ENCODE data around the gene CALY. TPM values are rescaled to one million over a fixed set of nuclear protein-coding genes. Genes with fewer than 3 reads are reported as not detected.

Gene CALY
- polyA plus RNA-seq, 1 of the 3 experiments (the other 2 are of a cell fraction): 3.3 TPM

- H3K36me3 ChIP-seq (replicated peaks in 1 of 2; ENCODE audit: control insufficient read depth in 1 of 2, insufficient read depth in 2 of 2, low read length in 1 of 2): no peaks in the 10 kb centered on the region
- no peaks in the 10 kb centered on the region for H3K79me2 ChIP-seq (ENCODE audit: insufficient read depth)
- ChIA-PET CTCF (no interaction called here), POLR2A (no interaction called here)
- H3F3A ChIP-seq (replicated peaks; ENCODE audit: insufficient read depth): no peaks in the 10 kb centered on the region
- peaks cover 0 to 10% of the 10 kb centered on the region in 2 experiments; a peak in 2 of 4 replicates for H3K4me1 ChIP-seq (ENCODE audit: control insufficient read depth in 1 of 2, insufficient read depth in 2 of 2, low read depth in 1 of 2, low read length in 1 of 2)
- no peaks in the 10 kb centered on the region for H4K20me1 ChIP-seq (ENCODE audit: insufficient read depth)
- TF ChIP-seq, protein P1, sequence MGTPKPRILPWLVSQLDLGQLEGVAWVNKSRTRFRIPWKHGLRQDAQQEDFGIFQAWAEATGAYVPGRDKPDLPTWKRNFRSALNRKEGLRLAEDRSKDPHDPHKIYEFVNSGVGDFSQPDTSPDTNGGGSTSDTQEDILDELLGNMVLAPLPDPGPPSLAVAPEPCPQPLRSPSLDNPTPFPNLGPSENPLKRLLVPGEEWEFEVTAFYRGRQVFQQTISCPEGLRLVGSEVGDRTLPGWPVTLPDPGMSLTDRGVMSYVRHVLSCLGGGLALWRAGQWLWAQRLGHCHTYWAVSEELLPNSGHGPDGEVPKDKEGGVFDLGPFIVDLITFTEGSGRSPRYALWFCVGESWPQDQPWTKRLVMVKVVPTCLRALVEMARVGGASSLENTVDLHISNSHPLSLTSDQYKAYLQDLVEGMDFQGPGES (IDR thresholded peaks at IDR 0.05; ENCODE audit: low read depth, low read length): no peak
- no peak for TF ChIP-seq RCOR1 (IDR thresholded peaks at IDR 0.05; ENCODE audit: low read length)
- H2AFZ ChIP-seq (ENCODE audit: low read depth): no peak overlapping the region
- H3K9me3 ChIP-seq: no peaks in the 10 kb centered on the region
- H3K4me3 ChIP-seq (ENCODE audit: low read depth in 2 of 2, low read length in 1 of 2): no peak overlapping the region
- H3K27ac ChIP-seq (ENCODE audit: low read depth in 2 of 2, low read length in 1 of 2): no peak overlapping the region
- WGBS (ENCODE audit: low lambda C conversion rate): 47% methylated on average over 30 of the region's 30 CpGs
- no peak overlapping the region for H3K9ac ChIP-seq
- DNase-seq: no peak
- no peaks in the 10 kb centered on the region for H3K9me2 ChIP-seq
- peaks cover 55% of the 10 kb centered on the region for H3K27me3 ChIP-seq (ENCODE audit: insufficient read depth)
- no peak overlapping the region for H3K4me2 ChIP-seq
Measured at GRCh38 chr10:133332936-133333699, 3.6 kb downstream of the CALY start.

DNA sequence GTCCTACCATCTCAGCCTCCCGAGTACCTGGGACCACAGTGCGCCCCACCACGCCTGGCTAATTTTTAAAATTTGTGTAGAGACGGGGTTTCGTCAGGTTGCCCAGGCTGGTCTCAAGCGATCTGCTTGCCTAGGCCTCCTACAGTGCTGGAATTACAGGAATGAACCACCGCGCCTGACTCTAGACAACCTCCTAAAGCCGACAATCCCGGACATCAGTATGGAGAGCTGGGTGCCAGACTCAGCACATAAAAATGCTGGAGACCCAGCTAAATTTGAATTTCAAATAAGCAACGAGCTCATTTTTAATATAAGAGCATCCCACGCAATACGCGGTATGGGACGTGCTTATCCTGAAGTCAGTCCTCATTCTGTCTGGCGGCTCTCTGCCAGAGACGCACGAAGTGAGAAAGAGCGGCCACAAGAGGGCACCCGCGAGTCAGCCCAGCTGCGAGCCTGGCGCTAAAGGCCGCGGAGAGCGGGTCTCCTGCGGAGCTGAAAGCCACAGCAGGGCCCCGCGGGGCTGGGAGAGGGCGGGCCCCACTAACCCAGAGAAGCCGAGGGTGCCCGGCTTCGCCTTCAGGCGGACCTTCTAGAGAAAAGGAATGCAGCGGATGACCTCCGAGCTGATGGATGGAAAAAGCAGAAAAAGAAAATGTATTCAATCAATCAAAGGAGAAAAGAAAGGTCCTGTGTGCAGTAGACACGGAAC, 7.0 kb downstream of the CALY start:
- Histone ChIP-seq H4K20me1 (ENCODE audit: insufficient read depth) (no peaks in the 10 kb centered on the region), H3K4me1 (ENCODE audit: control insufficient read depth in 1 of 2, insufficient read depth in 2 of 2, low read depth in 1 of 2, low read length in 1 of 2) (peaks cover 7 to 28% of the 10 kb centered on the region in 2 experiments; a peak in 2 of 4 replicates), H2AFZ (ENCODE audit: low read depth) (peak overlapping the region; percentile 48; the same call in 1 of the 2 replicates), H3K27me3 (ENCODE audit: insufficient read depth) (peaks cover 27% of the 10 kb centered on the region), H3K9me2 (no peaks in the 10 kb centered on the region), H3K36me3 (replicated peaks in 1 of 2; ENCODE audit: control insufficient read depth in 1 of 2, insufficient read depth in 2 of 2, low read length in 1 of 2) (no peaks in the 10 kb centered on the region), H3K79me2 (ENCODE audit: insufficient read depth) (no peaks in the 10 kb centered on the region), H3F3A (replicated peaks; ENCODE audit: insufficient read depth) (peaks cover 7% of the 10 kb centered on the region), H3K4me3 (ENCODE audit: low read depth in 2 of 2, low read length in 1 of 2) (peak overlapping the region; percentile 2 to 37; a peak in 2 of 4 replicates), H3K4me2 (peak overlapping the region; percentile 67), H3K27ac (ENCODE audit: low read depth in 2 of 2, low read length in 1 of 2) (no peak overlapping the region), H3K9me3 (no peaks in the 10 kb centered on the region), H3K9ac (no peak overlapping the region)
- WGBS (ENCODE audit: low lambda C conversion rate): 16% methylated on average over 34 of the region's 37 CpGs
- DNase-seq: peak; percentile 90
- ChIA-PET CTCF (interaction anchor here (0.6 to 4.7 kb wide), 42 partner anchors 10 to 290 kb away, joined by 3 to 73 read pairs (median 4); partner anchors contain the start of genes ECHS1, FUOM, MTG1 and PRAP1), POLR2A (interaction anchor here (0.6 kb wide), 1 partner anchor 290 kb away, joined by 3 read pairs; no protein-coding TSS in a partner anchor)
- TF ChIP-seq CTCF (IDR thresholded peaks at IDR 0.05) (peak; percentile 92), RAD21 (IDR thresholded peaks at IDR 0.05; ENCODE audit: low read length) (peak; percentile 87), SMC3 (IDR thresholded peaks at IDR 0.05; ENCODE audit: low read depth, low read length) (peak; percentile 80), FOXJ3 (CRISPR knock-in tag; IDR thresholded peaks at IDR 0.05) (no peak)

Data from SK-N-SH (cell line).